ENCODE results near the gene ODF2. TPM values are rescaled to one million over a fixed set of nuclear protein-coding genes. Genes with fewer than 3 reads are reported as not detected.

The ODF2 gene
- total and polyA plus RNA-seq, 10 of the 15 experiments (the other 5 are each of a cell fraction or from before 2014, with no cell fraction given) = 8.7 to 65.1 (median 38.5) TPM

Small RNA genes lying within 50 kb of the gene (small RNA-seq; reads per million reads assigned to genes)
- not detected for gene RNU7-171P

Other genes starting within 250 kb of the ODF2 start
Only the 7 nearest of the 12 such genes appear.
- 38.5 and 38.9 TPM in 2 replicates for gene TRUB2, start 133.6 kb upstream of the ODF2 start, total RNA-seq (2014; rRNA removed)
- 26.5 and 27.6 TPM in 2 replicates for gene TRUB2, start 133.6 kb upstream of the ODF2 start, total RNA-seq (2014; rRNA removed; fragmentation: Illumina TruSeq; extraction: Trizol)
- 43.2 TPM in 2 replicates for gene TRUB2, start 133.6 kb upstream of the ODF2 start, total RNA-seq (2021)
- 20.4 and 32.4 TPM in 2 replicates for gene TRUB2, start 133.6 kb upstream of the ODF2 start, polyA plus RNA-seq (2011; rRNA removed)
- 25.5 and 40.5 TPM in 2 replicates for gene TRUB2, start 133.6 kb upstream of the ODF2 start, polyA plus RNA-seq (2014; fragmentation: Illumina TruSeq; extraction: Trizol)
- 1 to 10 TPM; 2.8 to 5.5 TPM for gene TRUB2, start 133.6 kb upstream of the ODF2 start, polyA plus RNA-seq (2014; fragmentation: Nextera tagmentation; extraction: Ambion mirVana)
- 35.4 and 38.8 TPM in 2 replicates for gene TRUB2, start 133.6 kb upstream of the ODF2 start, polyA plus RNA-seq (2014; rRNA removed)
- 10 to 100 TPM; 64.9 to 70.5 TPM for gene TRUB2, start 133.6 kb upstream of the ODF2 start, polyA plus RNA-seq (2016; fragmentation: Nextera tagmentation; extraction: Ambion mirVana)
- gene COQ4, start 133.2 kb upstream of the ODF2 start, total RNA-seq (2014; rRNA removed) = 57.6 and 64.1 TPM in 2 replicates
- 22.7 and 23.7 TPM in 2 replicates for gene COQ4, start 133.2 kb upstream of the ODF2 start, total RNA-seq (2014; rRNA removed; fragmentation: Illumina TruSeq; extraction: Trizol)
- 39.3 and 39.4 TPM in 2 replicates for gene COQ4, start 133.2 kb upstream of the ODF2 start, total RNA-seq (2021)
- 23.7 and 37.9 TPM in 2 replicates for gene COQ4, start 133.2 kb upstream of the ODF2 start, polyA plus RNA-seq (2011; rRNA removed)
- 12.4 and 23.9 TPM in 2 replicates for gene COQ4, start 133.2 kb upstream of the ODF2 start, polyA plus RNA-seq (2014; fragmentation: Illumina TruSeq; extraction: Trizol)
- 1 to 10 TPM; 3.8 to 9.1 TPM for gene COQ4, start 133.2 kb upstream of the ODF2 start, polyA plus RNA-seq (2014; fragmentation: Nextera tagmentation; extraction: Ambion mirVana)
- gene COQ4, start 133.2 kb upstream of the ODF2 start, polyA plus RNA-seq (2014; rRNA removed) = 61.6 and 62.2 TPM in 2 replicates
- gene COQ4, start 133.2 kb upstream of the ODF2 start, polyA plus RNA-seq (2016; fragmentation: Nextera tagmentation; extraction: Ambion mirVana) = 10 to 100 TPM; 60.5 to 61.1 TPM
- 9.8 and 14.0 TPM in 2 replicates for gene SLC27A4, start 115.5 kb upstream of the ODF2 start, total RNA-seq (2014; rRNA removed)
- gene SLC27A4, start 115.5 kb upstream of the ODF2 start, total RNA-seq (2014; rRNA removed; fragmentation: Illumina TruSeq; extraction: Trizol) = 4.2 and 5.8 TPM in 2 replicates
- gene SLC27A4, start 115.5 kb upstream of the ODF2 start, total RNA-seq (2021) = 13.5 and 13.9 TPM in 2 replicates
- 1.5 and 4.4 TPM in 2 replicates for gene SLC27A4, start 115.5 kb upstream of the ODF2 start, polyA plus RNA-seq (2011; rRNA removed)
- 2.0 and 5.5 TPM in 2 replicates for gene SLC27A4, start 115.5 kb upstream of the ODF2 start, polyA plus RNA-seq (2014; fragmentation: Illumina TruSeq; extraction: Trizol)
- gene SLC27A4, start 115.5 kb upstream of the ODF2 start, polyA plus RNA-seq (2014; fragmentation: Nextera tagmentation; extraction: Ambion mirVana) = 1 to 10 TPM in 1 of 2 experiments, under 1 TPM in 1; 0.13 to 1.1 TPM
- 9.4 and 12.9 TPM in 2 replicates for gene SLC27A4, start 115.5 kb upstream of the ODF2 start, polyA plus RNA-seq (2014; rRNA removed)
- gene SLC27A4, start 115.5 kb upstream of the ODF2 start, polyA plus RNA-seq (2016; fragmentation: Nextera tagmentation; extraction: Ambion mirVana) = 10 to 100 TPM in 1 of 2 experiments, 1 to 10 TPM in 1; 9.4 to 12.1 TPM
- gene URM1, start 84.6 kb upstream of the ODF2 start, total RNA-seq (2014; rRNA removed) = 55.9 and 62.0 TPM in 2 replicates
- 27.8 and 31.4 TPM in 2 replicates for gene URM1, start 84.6 kb upstream of the ODF2 start, total RNA-seq (2014; rRNA removed; fragmentation: Illumina TruSeq; extraction: Trizol)
- 75.3 and 77.7 TPM in 2 replicates for gene URM1, start 84.6 kb upstream of the ODF2 start, total RNA-seq (2021)
- 31.2 and 54.5 TPM in 2 replicates for gene URM1, start 84.6 kb upstream of the ODF2 start, polyA plus RNA-seq (2011; rRNA removed)
- gene URM1, start 84.6 kb upstream of the ODF2 start, polyA plus RNA-seq (2014; fragmentation: Illumina TruSeq; extraction: Trizol) = 30.4 and 72.5 TPM in 2 replicates
- gene URM1, start 84.6 kb upstream of the ODF2 start, polyA plus RNA-seq (2014; fragmentation: Nextera tagmentation; extraction: Ambion mirVana) = 10 to 100 TPM in 1 of 2 experiments, 1 to 10 TPM in 1; 7.9 to 14.1 TPM
- gene URM1, start 84.6 kb upstream of the ODF2 start, polyA plus RNA-seq (2014; rRNA removed) = 75.8 and 76.2 TPM in 2 replicates
- 10 to 100 TPM; 65.3 to 68.7 TPM for gene URM1, start 84.6 kb upstream of the ODF2 start, polyA plus RNA-seq (2016; fragmentation: Nextera tagmentation; extraction: Ambion mirVana)
- 0.87 and 0.96 TPM in 2 replicates for gene CERCAM, start 35.1 kb upstream of the ODF2 start, total RNA-seq (2014; rRNA removed)
- gene CERCAM, start 35.1 kb upstream of the ODF2 start, total RNA-seq (2014; rRNA removed; fragmentation: Illumina TruSeq; extraction: Trizol) = 0.31 and 0.46 TPM in 2 replicates
- gene CERCAM, start 35.1 kb upstream of the ODF2 start, total RNA-seq (2021) = 1.2 TPM in 2 replicates
- gene CERCAM, start 35.1 kb upstream of the ODF2 start, polyA plus RNA-seq (2011; rRNA removed) = 3.2 and 6.7 TPM in 2 replicates
- 0.13 and 0.34 TPM in 2 replicates for gene CERCAM, start 35.1 kb upstream of the ODF2 start, polyA plus RNA-seq (2014; fragmentation: Illumina TruSeq; extraction: Trizol)
- under 1 TPM; 0.05 TPM for gene CERCAM, start 35.1 kb upstream of the ODF2 start, polyA plus RNA-seq (2014; fragmentation: Nextera tagmentation; extraction: Ambion mirVana)
- gene CERCAM, start 35.1 kb upstream of the ODF2 start, polyA plus RNA-seq (2014; rRNA removed) = 1.1 and 1.5 TPM in 2 replicates
- gene CERCAM, start 35.1 kb upstream of the ODF2 start, polyA plus RNA-seq (2016; fragmentation: Nextera tagmentation; extraction: Ambion mirVana) = 1 to 10 TPM in 1 of 2 experiments, under 1 TPM in 1; 0.45 to 1.1 TPM
- gene GLE1, start 48.7 kb downstream of the ODF2 start, total RNA-seq (2014; rRNA removed) = 37.7 and 40.1 TPM in 2 replicates
- gene GLE1, start 48.7 kb downstream of the ODF2 start, total RNA-seq (2014; rRNA removed; fragmentation: Illumina TruSeq; extraction: Trizol) = 35.7 and 37.7 TPM in 2 replicates
- gene GLE1, start 48.7 kb downstream of the ODF2 start, total RNA-seq (2021) = 36.9 and 37.2 TPM in 2 replicates
- 52.0 and 63.5 TPM in 2 replicates for gene GLE1, start 48.7 kb downstream of the ODF2 start, polyA plus RNA-seq (2011; rRNA removed)
- gene GLE1, start 48.7 kb downstream of the ODF2 start, polyA plus RNA-seq (2014; fragmentation: Illumina TruSeq; extraction: Trizol) = 38.4 and 38.5 TPM in 2 replicates
- 10 to 100 TPM; 17.4 to 18.6 TPM for gene GLE1, start 48.7 kb downstream of the ODF2 start, polyA plus RNA-seq (2014; fragmentation: Nextera tagmentation; extraction: Ambion mirVana)
- gene GLE1, start 48.7 kb downstream of the ODF2 start, polyA plus RNA-seq (2014; rRNA removed) = 26.8 and 30.3 TPM in 2 replicates
- 10 to 100 TPM; 49.0 to 49.1 TPM for gene GLE1, start 48.7 kb downstream of the ODF2 start, polyA plus RNA-seq (2016; fragmentation: Nextera tagmentation; extraction: Ambion mirVana)
- gene SPTAN1, start 96.6 kb downstream of the ODF2 start, total RNA-seq (2014; rRNA removed) = 117 and 149 TPM in 2 replicates
- 72.8 and 76.4 TPM in 2 replicates for gene SPTAN1, start 96.6 kb downstream of the ODF2 start, total RNA-seq (2014; rRNA removed; fragmentation: Illumina TruSeq; extraction: Trizol)
- 151 and 156 TPM in 2 replicates for gene SPTAN1, start 96.6 kb downstream of the ODF2 start, total RNA-seq (2021)
- gene SPTAN1, start 96.6 kb downstream of the ODF2 start, polyA plus RNA-seq (2011; rRNA removed) = 77.5 and 123 TPM in 2 replicates
- 52.9 and 70.9 TPM in 2 replicates for gene SPTAN1, start 96.6 kb downstream of the ODF2 start, polyA plus RNA-seq (2014; fragmentation: Illumina TruSeq; extraction: Trizol)
- 10 to 100 TPM; 18.7 to 46.9 TPM for gene SPTAN1, start 96.6 kb downstream of the ODF2 start, polyA plus RNA-seq (2014; fragmentation: Nextera tagmentation; extraction: Ambion mirVana)
- 104 and 116 TPM in 2 replicates for gene SPTAN1, start 96.6 kb downstream of the ODF2 start, polyA plus RNA-seq (2014; rRNA removed)
- 10 to 100 TPM; 65.0 to 66.1 TPM for gene SPTAN1, start 96.6 kb downstream of the ODF2 start, polyA plus RNA-seq (2016; fragmentation: Nextera tagmentation; extraction: Ambion mirVana)